Measurements from ENCODE around the gene MCOLN3.

GRCh38 chr1:85093644-85094043, 45.3 kb upstream of the MCOLN3 start:
- TF ChIP-seq CTCF (conservative IDR thresholded peaks at IDR 0.05 in 1 of 2, IDR thresholded peaks at IDR 0.05 in 1 of 2; ENCODE audit: low read depth in 1 of 2, low read length in 2 of 2) (no peak), EZH2 (IDR thresholded peaks at IDR 0.05; ENCODE audit: low read length, missing control alignments) (no peak)
